ENCODE data around the gene VEZT. TPM values are rescaled to one million over a fixed set of nuclear protein-coding genes. Genes with fewer than 3 reads are reported as not detected.

VEZT gene
- total and polyA plus RNA-seq, 9 of the 15 experiments (the other 6 are each of a cell fraction or from before 2014, with no cell fraction given), result 16.1 to 61.5 (median 32.6) TPM

- Histone ChIP-seq H4K20me1 (replicated peaks; ENCODE audit: control insufficient read depth, insufficient read depth, low read length) (no peaks in the 10 kb centered on the region), H3K27ac (ENCODE audit: extremely low read depth, low read depth, low read length) (no peak overlapping the region), H3K4me1 (replicated peaks in 1 of 2; ENCODE audit: control insufficient read depth in 2 of 2, insufficient read depth in 2 of 2, low read length in 2 of 2) (peaks cover 18 to 42% of the 10 kb centered on the region in 2 experiments), H3K4me3 (no peak overlapping the region), H3K9me1 (ENCODE audit: control insufficient read depth, insufficient read depth, low read length) (no peaks in the 10 kb centered on the region), H3K9me3 (replicated peaks; ENCODE audit: control insufficient read depth, insufficient read depth, low read depth, low read length) (no peaks in the 10 kb centered on the region), H3K27me3 (ENCODE audit: control insufficient read depth in 2 of 2, insufficient read depth in 2 of 2, low read length in 2 of 2) (no peaks in the 10 kb centered on the region), H3K4me2 (ENCODE audit: insufficient read depth, low read length) (no peak overlapping the region), H3K36me3 (ENCODE audit: control insufficient read depth, insufficient read depth, low read length) (no peaks in the 10 kb centered on the region), H3K9ac (ENCODE audit: insufficient read depth in 1 of 2, low read depth in 2 of 2, low read length in 2 of 2) (no peak overlapping the region), H3K79me2 (ENCODE audit: control insufficient read depth, insufficient read depth, low read length) (no peaks in the 10 kb centered on the region; the same call in 2 of the 3 replicates), H2AFZ (ENCODE audit: low read depth, low read length) (no peak overlapping the region)
- ChIA-PET CTCF (ENCODE audit: low intra/inter-chr PET ratio) (no interaction called here), POLR2A (interaction anchor here (0.6 kb wide), 1 partner anchor 1631 kb away, joined by 4 read pairs; no protein-coding TSS in a partner anchor)
- FAIRE-seq (no peak), DNase-seq (ENCODE audit: extremely low read depth in 1 of 4, low spot score in 3 of 4) (no peak), ATAC-seq (no peak)
- intact Hi-C loops (cut with micrococcal nuclease) (no loop called here), in situ Hi-C loops (cut with MboI) (no loop called here)
- BruUV-seq (replicated peaks), result no TSS peak
- TF ChIP-seq HMGN3 (IDR thresholded peaks at IDR 0.05; ENCODE audit: borderline replicate concordance, extremely low read depth, insufficient read length, low read depth, low read length), result no peak
- no peak for TF ChIP-seq NFE2 (IDR thresholded peaks at IDR 0.05; ENCODE audit: low read depth)
- no peak for TF ChIP-seq CHAMP1 (IDR thresholded peaks at IDR 0.05)
- no peak for TF ChIP-seq SIRT6 (IDR thresholded peaks at IDR 0.05; ENCODE audit: low read depth, low read length)
- no peak for TF ChIP-seq TEAD1 (CRISPR knock-in tag; IDR thresholded peaks at IDR 0.05)
- TF ChIP-seq SIX5 (IDR thresholded peaks at IDR 0.05; ENCODE audit: borderline replicate concordance in 1 of 2, insufficient read depth in 1 of 2, low read depth in 1 of 2, low read length in 2 of 2), result no peak
- no peak for TF ChIP-seq ZNF551 (CRISPR knock-in tag; IDR thresholded peaks at IDR 0.05)
- no peak for TF ChIP-seq XRCC4 (IDR thresholded peaks at IDR 0.05; ENCODE audit: extremely low read depth, insufficient read depth, insufficient read length)
- TF ChIP-seq CREB3L1 (IDR thresholded peaks at IDR 0.05; ENCODE audit: borderline replicate concordance, low read depth), result no peak
- no peak for TF ChIP-seq HNRNPK (IDR thresholded peaks at IDR 0.05; ENCODE audit: low read depth, low read length, poor library complexity, severe bottlenecking)
- TF ChIP-seq ZNF146 (CRISPR knock-in tag; IDR thresholded peaks at IDR 0.05; ENCODE audit: unreplicated experiment), result no peak
- no peak for TF ChIP-seq ZNF785 (CRISPR knock-in tag; IDR thresholded peaks at IDR 0.05)
- no peak for TF ChIP-seq FOXJ2 (tag; IDR thresholded peaks at IDR 0.05)
- no peak for TF ChIP-seq ELF1 (tag; IDR thresholded peaks at IDR 0.05)
Observed at GRCh38 chr12:95184121-95184520, 33.5 kb upstream of the VEZT start.

Measured in K562 (cell line).